Ishikawa (cell line): ENCODE measurements around the gene PLXNB1.

ENCODE experiments used
- CEBPB ChIP-seq: IDR thresholded peaks from 2 replicates; pipeline ENCODE4 v1.6.1; 2012
- CREB1 ChIP-seq: IDR thresholded peaks from 2 replicates; pipeline ENCODE4 v1.6.1; 2012; ENCODE audit warnings: low read depth
- EGR1 ChIP-seq: IDR thresholded peaks from 2 replicates; pipeline ENCODE4 v1.6.1; 2012
- EP300 ChIP-seq: IDR thresholded peaks from 2 replicates; pipeline ENCODE4 v1.6.1; 2012; ENCODE audit warnings: borderline replicate concordance
- FOXM1 ChIP-seq: IDR thresholded peaks from 2 replicates; pipeline ENCODE4 v1.6.1; 2012; ENCODE audit warnings: low read depth, borderline replicate concordance
- MAX ChIP-seq: IDR thresholded peaks from 2 replicates; pipeline ENCODE4 v1.6.1; 2012
- NFIC ChIP-seq: IDR thresholded peaks from 2 replicates; pipeline ENCODE4 v1.6.1; 2012
- RAD21 ChIP-seq: IDR thresholded peaks from 2 replicates; pipeline ENCODE4 v1.6.1; 2012; ENCODE audit warnings: low read depth
- REST ChIP-seq: IDR thresholded peaks from 2 replicates; pipeline ENCODE4 v1.6.1; 2012; ENCODE audit warnings: low read depth, mild to moderate bottlenecking
- TAF1 ChIP-seq: IDR thresholded peaks from 2 replicates; pipeline ENCODE4 v1.6.1; 2012; ENCODE audit warnings: low read depth, mild to moderate bottlenecking
- TCF12 ChIP-seq: IDR thresholded peaks from 2 replicates; pipeline ENCODE4 v1.6.1; 2012; ENCODE audit warnings: low read depth
- TEAD4 ChIP-seq: IDR thresholded peaks from 2 replicates; pipeline ENCODE4 v1.6.1; 2012
- USF1 ChIP-seq: IDR thresholded peaks from 2 replicates; pipeline ENCODE4 v1.6.1; 2012
- YY1 ChIP-seq: IDR thresholded peaks from 2 replicates; pipeline ENCODE4 v1.6.1; 2012; ENCODE audit warnings: low read depth
- ZBTB7A ChIP-seq: IDR thresholded peaks from 2 replicates; pipeline ENCODE4 v1.6.1; 2012; ENCODE audit warnings: low read depth

The PLXNB1 gene

GRCh38 chr3:48372862-48373435, 56.9 kb downstream of the PLXNB1 start:
- TF ChIP-seq TEAD4 (no peak), FOXM1 (no peak), EP300 (no peak), CEBPB (no peak), YY1 (no peak), USF1 (no peak), TCF12 (no peak), EGR1 (no peak), MAX (no peak), CREB1 (no peak)

- TF ChIP-seq TAF1 (no peak), REST (no peak), ZBTB7A (no peak), CREB1 (no peak)
These were observed 57.5 kb downstream of the PLXNB1 start for GRCh38 chr3:48372377-48372770.

- TF ChIP-seq CEBPB = no peak
- TF ChIP-seq USF1 = no peak
- TF ChIP-seq REST = no peak
- TF ChIP-seq EP300 = no peak
These were observed 58.1 kb downstream of the PLXNB1 start, which contains the start of gene FBXW12 for GRCh38 chr3:48371651-48372376. FBXW12 (plus strand) TSS chr3:48372219; CDS start chr3:48372768, 549 bp downstream.

- TF ChIP-seq TEAD4 = no peak
- no peak for TF ChIP-seq USF1
- no peak for TF ChIP-seq MAX
These were observed 59.6 kb downstream of the PLXNB1 start for GRCh38 chr3:48370333-48370713.

GRCh38 chr3:48369693-48370332, 60.1 kb downstream of the PLXNB1 start:
- TF ChIP-seq ZBTB7A = no peak
- TF ChIP-seq FOXM1 = no peak
- TF ChIP-seq RAD21 = no peak
- no peak for TF ChIP-seq NFIC
- no peak for TF ChIP-seq EP300
- no peak for TF ChIP-seq CEBPB
- no peak for TF ChIP-seq CREB1
- TF ChIP-seq EGR1 = no peak
- no peak for TF ChIP-seq REST
- TF ChIP-seq TEAD4 = no peak
- TF ChIP-seq YY1 = no peak
- TF ChIP-seq TCF12 = no peak
- TF ChIP-seq MAX = no peak
- TF ChIP-seq USF1 = no peak
